ENCODE results near the gene SNX21.

The SNX21 gene

DNA sequence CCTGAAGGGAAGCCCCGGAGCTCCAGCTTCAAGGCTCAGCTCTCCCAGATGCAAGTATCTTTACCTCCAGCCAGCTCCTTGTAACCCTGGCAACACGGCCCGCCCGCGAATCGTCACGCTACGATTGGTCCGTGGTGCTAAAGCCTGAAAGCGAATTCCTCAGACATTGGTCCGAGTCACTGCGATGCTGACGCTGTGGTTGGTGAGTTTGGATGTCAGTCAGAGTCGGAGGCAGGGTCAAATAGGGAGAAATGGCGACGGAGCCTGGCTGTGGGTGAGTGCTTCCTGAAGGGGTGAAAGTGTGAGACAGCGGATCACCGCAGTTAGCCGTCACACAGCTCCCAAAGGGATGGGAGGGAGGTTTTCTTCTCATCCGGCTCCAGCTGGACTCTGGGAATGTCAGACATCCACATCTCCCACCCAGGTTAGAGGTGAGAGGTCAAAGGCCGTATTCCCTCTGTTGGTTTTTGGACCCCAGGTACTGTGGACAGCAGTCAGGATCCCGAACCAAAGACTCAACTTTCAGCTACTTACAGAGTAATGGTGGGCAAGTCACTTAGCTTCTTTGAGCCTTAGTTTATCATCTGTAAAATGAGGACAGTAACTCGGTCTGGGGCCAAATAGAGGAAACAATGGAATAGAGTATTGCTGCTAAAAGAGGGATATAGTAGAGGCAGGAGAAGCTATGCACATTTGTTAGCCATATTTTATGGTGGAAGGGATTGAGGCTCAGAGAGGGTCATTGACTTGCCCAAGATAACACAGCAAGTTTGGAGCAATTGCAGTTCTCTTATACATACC, 47.6 kb downstream of the SNX21 start, which contains the start of gene ZSWIM1:
ZSWIM1 (plus strand) TSS at position 240 of the 801 bp plus-strand sequence. CDS start 1,366 bp downstream, outside the sequence.
- DNase-seq (ENCODE audit: low read depth in 2 of 2) = peak; percentile 99

DNA sequence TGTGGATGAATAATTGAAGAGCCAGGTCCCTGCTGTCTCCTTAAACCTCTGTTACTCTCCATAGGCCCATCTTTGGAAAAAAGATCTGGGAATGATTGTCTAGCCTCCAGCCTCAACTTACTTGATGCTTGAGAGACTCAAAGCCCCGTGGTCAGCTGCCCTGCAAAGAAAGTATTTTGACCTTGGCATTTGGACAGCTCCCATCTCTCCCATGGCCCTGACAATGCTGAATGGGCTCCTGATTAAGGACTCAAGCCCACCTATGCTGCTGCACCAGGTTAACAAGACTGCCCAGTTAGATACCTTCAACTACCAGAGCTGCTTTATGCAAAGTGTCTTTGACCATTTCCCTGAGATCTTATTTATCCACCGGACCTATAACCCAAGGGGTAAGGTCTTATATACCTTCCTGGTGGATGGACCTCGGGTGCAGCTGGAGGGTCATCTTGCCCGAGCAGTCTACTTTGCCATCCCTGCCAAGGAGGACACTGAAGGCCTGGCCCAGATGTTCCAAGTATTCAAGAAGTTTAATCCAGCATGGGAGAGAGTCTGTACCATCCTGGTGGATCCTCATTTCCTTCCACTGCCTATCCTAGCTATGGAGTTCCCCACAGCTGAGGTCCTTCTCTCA, 49.0 kb downstream of the SNX21 start:
- DNase-seq (ENCODE audit: low read depth in 2 of 2) = no peak

DNA sequence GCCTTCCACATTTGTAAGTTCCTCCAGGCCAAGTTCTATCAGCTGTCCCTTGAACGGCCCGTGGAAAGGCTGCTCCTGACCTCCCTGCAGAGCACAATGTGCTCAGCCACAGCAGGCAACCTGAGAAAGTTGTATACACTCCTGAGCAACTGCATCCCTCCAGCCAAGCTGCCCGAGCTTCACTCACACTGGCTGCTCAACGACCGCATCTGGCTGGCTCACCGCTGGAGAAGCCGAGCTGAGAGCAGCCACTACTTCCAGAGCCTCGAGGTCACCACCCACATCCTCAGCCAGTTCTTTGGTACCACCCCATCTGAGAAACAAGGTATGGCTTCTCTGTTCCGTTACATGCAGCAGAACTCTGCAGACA, 49.5 kb downstream of the SNX21 start:
- DNase-seq (ENCODE audit: low read depth in 2 of 2) = no peak

DNA sequence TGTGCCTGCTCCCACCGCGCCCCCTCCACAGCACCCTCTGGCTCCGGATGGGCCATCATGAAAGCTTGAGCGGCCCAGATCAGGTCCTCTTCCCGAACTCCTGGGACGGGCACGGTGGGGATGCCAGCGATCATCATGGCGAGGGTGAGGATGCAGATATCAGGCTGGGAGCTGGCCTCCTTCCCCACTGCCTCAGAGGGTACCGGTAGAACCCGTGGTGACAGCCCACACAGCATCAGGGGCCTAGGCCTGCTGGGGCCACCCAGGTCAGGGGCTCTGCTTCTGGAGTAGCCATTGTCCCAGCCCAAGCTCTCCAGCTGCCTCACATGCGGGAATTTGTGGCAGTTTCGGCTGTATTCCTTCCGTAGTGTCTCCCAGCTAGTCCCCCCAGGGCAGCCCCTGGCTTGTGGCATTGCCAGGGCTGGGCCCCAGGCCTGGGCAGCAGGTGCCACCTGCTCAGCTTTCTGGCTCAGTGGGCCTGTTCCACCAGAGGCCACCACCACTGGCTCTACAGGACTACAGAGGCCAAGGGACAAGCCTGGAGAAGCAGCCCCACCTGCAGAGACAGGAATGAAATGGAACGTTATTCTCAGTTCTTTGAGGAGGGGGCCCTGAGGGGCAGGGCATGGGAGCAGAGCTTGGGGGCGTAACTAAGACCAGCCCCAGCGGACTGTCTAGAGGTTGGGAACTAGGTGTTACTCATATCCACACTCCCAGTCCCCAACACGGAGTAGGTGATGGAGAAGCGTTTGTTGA, 53.2 kb downstream of the SNX21 start:
- no peak for DNase-seq (ENCODE audit: low read depth in 2 of 2)

DNA sequence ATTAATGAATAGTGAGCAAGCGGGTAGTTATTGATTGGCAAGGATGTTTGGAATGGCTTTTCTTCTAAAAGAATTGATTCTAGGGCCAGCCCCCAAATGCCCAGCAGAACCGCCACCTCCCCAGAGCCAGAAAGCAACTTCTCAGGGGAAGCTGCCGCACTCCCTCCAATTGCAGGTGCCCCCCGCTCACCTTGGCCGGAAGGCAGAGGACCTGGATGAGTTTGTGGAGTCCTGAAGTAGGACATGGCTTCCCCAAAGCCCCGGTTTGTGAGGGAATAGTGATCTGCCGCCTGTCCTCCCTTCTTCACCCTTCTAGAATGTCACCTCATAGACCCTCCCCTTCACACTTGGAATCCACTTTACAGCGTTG, 53.7 kb downstream of the SNX21 start, which contains the start of gene SPATA25:
SPATA25 (minus strand) TSS at position 277 of the 370 bp plus-strand sequence; CDS start at position 245, 32 bp downstream.
- no peak for DNase-seq (ENCODE audit: low read depth in 2 of 2)

DNA sequence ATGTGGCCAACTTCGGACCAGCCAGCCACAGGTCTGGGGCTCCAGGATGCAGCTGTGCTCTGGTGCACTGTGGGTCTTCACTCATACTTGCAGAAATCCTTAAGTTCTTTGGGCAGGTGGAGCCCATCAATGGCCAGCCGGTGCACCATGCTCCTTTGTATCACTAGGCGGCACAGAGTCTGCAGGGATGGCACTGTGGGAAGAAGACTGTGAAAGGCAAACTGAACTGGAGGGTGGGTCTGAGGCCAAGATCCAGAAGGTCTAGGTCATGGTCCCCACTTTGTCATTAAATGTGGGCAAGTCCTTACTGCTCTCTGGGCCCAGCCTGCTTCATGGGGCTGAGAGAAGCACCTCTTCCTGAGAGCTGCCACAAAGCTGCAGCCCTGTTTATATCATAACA, 55.1 kb downstream of the SNX21 start:
- no peak for DNase-seq (ENCODE audit: low read depth in 2 of 2)

DNA sequence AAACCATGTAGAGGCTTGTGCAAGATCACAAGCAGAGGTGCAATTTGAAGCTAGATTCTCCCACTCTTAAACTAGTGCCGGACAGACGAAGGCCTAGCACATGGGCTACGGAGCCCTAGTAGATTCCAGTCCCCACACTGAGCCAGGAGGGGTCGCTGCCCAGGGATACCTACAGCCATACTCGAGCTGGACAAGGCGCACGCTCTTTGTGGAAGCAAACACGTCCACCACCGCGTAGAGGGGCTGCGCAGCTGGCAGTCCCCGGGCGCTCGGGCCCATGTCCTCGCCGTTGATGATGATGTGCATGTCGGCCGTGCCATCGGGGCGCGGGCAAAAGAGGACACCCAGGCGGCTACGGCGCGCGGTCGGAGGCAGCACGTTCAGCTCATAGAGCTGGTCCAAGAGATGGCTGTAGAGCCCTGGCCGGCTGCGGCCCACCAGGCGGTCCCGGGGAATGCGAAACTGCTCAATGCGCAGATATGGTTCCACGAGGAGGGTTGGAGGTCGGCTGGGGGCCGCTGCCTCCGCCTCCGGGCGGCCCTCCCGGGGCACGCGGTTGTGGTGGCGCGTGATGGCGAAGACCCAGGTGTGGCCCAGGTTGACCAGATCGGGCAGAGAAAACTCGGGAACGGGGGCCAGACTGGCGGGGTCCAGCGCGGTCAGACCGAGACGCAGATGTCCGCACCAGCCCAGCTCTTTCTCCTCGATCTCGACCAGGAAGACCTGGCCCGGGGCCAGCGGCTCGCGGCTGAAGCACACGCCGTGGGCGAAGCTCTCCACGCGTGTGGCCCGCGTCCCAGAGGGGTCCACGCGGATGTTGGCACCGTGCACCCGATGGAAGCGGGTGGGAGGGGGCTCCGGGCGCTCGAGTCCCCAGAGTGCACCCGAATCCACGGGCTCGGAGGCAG, 56.7 kb downstream of the SNX21 start:
- peak in 1 of 2 experiments; percentile 48 for DNase-seq (ENCODE audit: low read depth in 2 of 2)

DNA sequence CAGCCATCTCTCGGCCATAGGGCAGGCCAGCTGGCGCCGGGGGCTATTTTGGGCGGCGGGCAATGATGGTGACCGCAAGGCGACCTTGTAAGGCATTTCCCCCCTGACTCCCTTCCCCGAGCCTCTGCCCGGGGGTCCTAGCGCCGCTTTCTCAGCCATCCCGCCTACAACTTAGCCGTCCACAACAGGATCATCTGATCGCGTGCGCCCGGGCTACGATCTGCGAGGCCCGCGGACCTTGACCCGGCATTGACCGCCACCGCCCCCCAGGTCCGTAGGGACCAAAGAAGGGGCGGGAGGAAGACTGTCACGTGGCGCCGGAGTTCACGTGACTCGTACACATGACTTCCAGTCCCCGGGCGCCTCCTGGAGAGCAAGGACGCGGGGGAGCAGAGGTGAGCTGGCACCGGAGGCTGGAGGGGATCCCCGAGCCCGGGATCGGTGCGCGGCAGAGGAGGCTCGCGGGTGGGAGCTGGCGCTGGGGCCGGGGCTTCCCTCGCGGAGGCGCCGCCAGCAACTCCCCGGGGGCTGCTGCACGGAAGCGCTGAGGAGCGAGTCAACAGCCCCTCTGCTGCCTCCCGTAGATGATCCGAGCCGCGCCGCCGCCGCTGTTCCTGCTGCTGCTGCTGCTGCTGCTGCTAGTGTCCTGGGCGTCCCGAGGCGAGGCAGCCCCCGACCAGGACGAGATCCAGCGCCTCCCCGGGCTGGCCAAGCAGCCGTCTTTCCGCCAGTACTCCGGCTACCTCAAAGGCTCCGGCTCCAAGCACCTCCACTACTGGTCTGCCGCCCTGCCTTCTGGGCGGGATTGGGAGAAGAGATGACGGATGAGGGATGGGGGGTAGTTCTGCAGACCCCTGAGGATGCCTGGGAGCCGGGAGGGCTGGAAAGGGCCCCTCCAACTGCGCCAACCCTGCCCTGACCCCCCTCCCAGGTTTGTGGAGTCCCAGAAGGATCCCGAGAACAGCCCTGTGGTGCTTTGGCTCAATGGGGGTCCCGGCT, 57.7 kb downstream of the SNX21 start, which contains the start of the genes CTSA and NEURL2:
CTSA (plus strand) TSS at position 351 of the 999 bp plus-strand sequence; CDS start at position 585, 234 bp downstream.
NEURL2 (minus strand) TSS at position 224 of the 999 bp plus-strand sequence; CDS start at position 7, 217 bp downstream.
- peak; percentile 83 for DNase-seq (ENCODE audit: low read depth in 2 of 2)

DNA sequence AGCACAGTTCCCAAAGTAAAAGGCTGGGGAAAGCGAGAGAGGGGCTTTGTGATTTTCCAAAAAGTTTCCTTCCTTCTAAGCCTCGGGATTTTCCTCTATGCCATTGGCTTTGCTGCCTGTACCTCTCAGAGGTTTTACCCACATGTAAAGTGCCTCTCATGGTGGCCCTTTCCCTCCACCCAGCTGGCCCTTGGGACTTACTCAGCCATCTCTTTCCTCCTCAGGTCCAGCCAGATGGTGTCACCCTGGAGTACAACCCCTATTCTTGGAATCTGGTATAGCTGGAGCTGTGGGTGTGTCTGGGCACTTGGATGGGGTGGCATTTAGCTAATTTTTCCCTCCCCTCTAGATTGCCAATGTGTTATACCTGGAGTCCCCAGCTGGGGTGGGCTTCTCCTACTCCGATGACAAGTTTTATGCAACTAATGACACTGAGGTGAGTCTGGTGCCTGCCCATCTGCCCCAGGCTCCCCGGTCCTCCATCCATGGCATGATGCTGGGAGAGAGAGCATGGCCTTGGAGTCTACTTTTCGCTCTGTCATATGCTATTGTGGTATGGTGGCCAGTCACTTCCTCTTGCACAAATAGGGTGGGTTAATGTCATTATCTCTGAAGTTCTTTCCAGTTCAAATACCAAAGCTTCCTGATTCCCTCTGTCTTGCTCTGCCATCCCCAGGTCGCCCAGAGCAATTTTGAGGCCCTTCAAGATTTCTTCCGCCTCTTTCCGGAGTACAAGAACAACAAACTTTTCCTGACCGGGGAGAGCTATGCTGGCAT, 58.6 kb downstream of the SNX21 start:
- no peak for DNase-seq (ENCODE audit: low read depth in 2 of 2)
